ENCODE results near the gene TMEM53.

DNA sequence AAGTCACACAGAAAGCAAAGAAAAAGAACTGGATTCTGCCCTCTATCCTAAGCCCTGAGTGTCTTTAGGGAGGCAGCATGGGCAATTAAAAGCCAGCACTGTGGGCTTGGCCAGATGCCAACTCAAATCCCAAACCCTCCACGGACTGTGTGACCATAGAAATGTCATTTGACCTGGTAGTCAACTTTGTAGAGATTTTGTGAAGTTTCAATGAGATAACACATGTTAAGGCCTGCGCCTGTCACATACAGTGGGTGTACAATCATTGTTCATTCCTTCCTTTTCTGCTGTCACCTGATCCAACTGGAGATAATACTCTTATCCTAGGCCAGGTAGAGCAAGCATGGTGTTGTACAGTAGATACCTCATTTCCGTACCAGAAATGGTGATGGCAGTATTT is 54.2 kb downstream of the TMEM53 start:
- TF ChIP-seq ESRRA (CRISPR knock-in tag; IDR thresholded peaks at IDR 0.05; ENCODE audit: borderline replicate concordance) (no peak), AFF4 (CRISPR knock-in tag; IDR thresholded peaks at IDR 0.05; ENCODE audit: borderline replicate concordance) (no peak), MAX (CRISPR knock-in tag; IDR thresholded peaks at IDR 0.05) (no peak), TCF7 (CRISPR knock-in tag; IDR thresholded peaks at IDR 0.05; ENCODE audit: low read depth) (no peak), MLX (CRISPR knock-in tag; IDR thresholded peaks at IDR 0.05) (no peak), ZNF512 (CRISPR knock-in tag; IDR thresholded peaks at IDR 0.05; ENCODE audit: borderline replicate concordance) (no peak), TEAD4 (CRISPR knock-in tag; IDR thresholded peaks at IDR 0.05) (no peak), TEAD1 (CRISPR knock-in tag; IDR thresholded peaks at IDR 0.05) (no peak), ZNF232 (CRISPR knock-in tag; IDR thresholded peaks at IDR 0.05) (no peak), IRF1 (CRISPR knock-in tag; IDR thresholded peaks at IDR 0.05) (no peak), FOXJ3 (CRISPR knock-in tag; IDR thresholded peaks at IDR 0.05; ENCODE audit: borderline replicate concordance) (no peak)
- TF ChIP-seq, protein P1, sequence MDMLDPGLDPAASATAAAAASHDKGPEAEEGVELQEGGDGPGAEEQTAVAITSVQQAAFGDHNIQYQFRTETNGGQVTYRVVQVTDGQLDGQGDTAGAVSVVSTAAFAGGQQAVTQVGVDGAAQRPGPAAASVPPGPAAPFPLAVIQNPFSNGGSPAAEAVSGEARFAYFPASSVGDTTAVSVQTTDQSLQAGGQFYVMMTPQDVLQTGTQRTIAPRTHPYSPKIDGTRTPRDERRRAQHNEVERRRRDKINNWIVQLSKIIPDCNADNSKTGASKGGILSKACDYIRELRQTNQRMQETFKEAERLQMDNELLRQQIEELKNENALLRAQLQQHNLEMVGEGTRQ (CRISPR knock-in tag; IDR thresholded peaks at IDR 0.05), result no peak
- TF ChIP-seq, protein P2, sequence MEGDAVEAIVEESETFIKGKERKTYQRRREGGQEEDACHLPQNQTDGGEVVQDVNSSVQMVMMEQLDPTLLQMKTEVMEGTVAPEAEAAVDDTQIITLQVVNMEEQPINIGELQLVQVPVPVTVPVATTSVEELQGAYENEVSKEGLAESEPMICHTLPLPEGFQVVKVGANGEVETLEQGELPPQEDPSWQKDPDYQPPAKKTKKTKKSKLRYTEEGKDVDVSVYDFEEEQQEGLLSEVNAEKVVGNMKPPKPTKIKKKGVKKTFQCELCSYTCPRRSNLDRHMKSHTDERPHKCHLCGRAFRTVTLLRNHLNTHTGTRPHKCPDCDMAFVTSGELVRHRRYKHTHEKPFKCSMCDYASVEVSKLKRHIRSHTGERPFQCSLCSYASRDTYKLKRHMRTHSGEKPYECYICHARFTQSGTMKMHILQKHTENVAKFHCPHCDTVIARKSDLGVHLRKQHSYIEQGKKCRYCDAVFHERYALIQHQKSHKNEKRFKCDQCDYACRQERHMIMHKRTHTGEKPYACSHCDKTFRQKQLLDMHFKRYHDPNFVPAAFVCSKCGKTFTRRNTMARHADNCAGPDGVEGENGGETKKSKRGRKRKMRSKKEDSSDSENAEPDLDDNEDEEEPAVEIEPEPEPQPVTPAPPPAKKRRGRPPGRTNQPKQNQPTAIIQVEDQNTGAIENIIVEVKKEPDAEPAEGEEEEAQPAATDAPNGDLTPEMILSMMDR (IDR thresholded peaks at IDR 0.05), result no peak
- TF ChIP-seq, protein P3, sequence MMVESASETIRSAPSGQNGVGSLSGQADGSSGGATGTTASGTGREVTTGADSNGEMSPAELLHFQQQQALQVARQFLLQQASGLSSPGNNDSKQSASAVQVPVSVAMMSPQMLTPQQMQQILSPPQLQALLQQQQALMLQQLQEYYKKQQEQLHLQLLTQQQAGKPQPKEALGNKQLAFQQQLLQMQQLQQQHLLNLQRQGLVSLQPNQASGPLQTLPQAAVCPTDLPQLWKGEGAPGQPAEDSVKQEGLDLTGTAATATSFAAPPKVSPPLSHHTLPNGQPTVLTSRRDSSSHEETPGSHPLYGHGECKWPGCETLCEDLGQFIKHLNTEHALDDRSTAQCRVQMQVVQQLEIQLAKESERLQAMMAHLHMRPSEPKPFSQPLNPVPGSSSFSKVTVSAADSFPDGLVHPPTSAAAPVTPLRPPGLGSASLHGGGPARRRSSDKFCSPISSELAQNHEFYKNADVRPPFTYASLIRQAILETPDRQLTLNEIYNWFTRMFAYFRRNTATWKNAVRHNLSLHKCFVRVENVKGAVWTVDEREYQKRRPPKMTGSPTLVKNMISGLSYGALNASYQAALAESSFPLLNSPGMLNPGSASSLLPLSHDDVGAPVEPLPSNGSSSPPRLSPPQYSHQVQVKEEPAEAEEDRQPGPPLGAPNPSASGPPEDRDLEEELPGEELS (CRISPR knock-in tag; IDR thresholded peaks at IDR 0.05), result no peak
